GM21390 (cell line): Measurements from ENCODE around the gene CPED1.
"Not testable (repeated sequence)": the region's sequence is repeated elsewhere in the genome, so short reads cannot be mapped to it uniquely, and the experiment has no call there.

Experiments used
- ATAC-seq: cut with Tn5 transposase; IDR thresholded peaks from one replicate; pipeline ENCODE4 v1.9.1; 2021; ENCODE audit not compliant: unreplicated experiment

CPED1 gene

GRCh38 chr7:120981117-120981516, 7.4 kb upstream of the CPED1 start:
- no peak for ATAC-seq

- peak; percentile 51 for ATAC-seq
Measured at GRCh38 chr7:120981888-120982615, 6.5 kb upstream of the CPED1 start.

GRCh38 chr7:120983592-120983991, 4.9 kb upstream of the CPED1 start:
- ATAC-seq, result not testable (repeated sequence)

GRCh38 chr7:120984406-120984805, 4.1 kb upstream of the CPED1 start:
- no peak for ATAC-seq

GRCh38 chr7:120985130-120985758, 3.3 kb upstream of the CPED1 start:
- ATAC-seq, result no peak

- no peak for ATAC-seq
Measured at GRCh38 chr7:120985839-120986238, 2.7 kb upstream of the CPED1 start.

GRCh38 chr7:120986650-120987049, 1.9 kb upstream of the CPED1 start:
- ATAC-seq, result no peak

- no peak for ATAC-seq
Measured at GRCh38 chr7:120987280-120987679, 1.2 kb upstream of the CPED1 start.

GRCh38 chr7:120987683-120988590, 574 bp upstream of the CPED1 start:
- peak; percentile 90 for ATAC-seq

- ATAC-seq, result no peak
Measured at GRCh38 chr7:120989257-120990220, 1.0 kb downstream of the CPED1 start.

GRCh38 chr7:120990468-120991118, 2.1 kb downstream of the CPED1 start:
- ATAC-seq, result no peak

GRCh38 chr7:120991161-120991560, 2.6 kb downstream of the CPED1 start:
- no peak for ATAC-seq

GRCh38 chr7:120991581-120991980, 3.1 kb downstream of the CPED1 start:
- no peak for ATAC-seq

GRCh38 chr7:120992272-120992964, 3.9 kb downstream of the CPED1 start:
- no peak for ATAC-seq

- ATAC-seq, result no peak
Measured at GRCh38 chr7:120992965-120993494, 4.5 kb downstream of the CPED1 start.

- ATAC-seq, result no peak
Measured at GRCh38 chr7:120993553-120994191, 5.2 kb downstream of the CPED1 start.

- ATAC-seq, result no peak
Measured at GRCh38 chr7:120994512-120995410, 6.2 kb downstream of the CPED1 start.

- no peak for ATAC-seq
Measured at GRCh38 chr7:120995654-120996053, 7.1 kb downstream of the CPED1 start.
